Natural killer cell treated with Interleukin-12 subunit alpha and Interleukin-12 subunit beta and Interleukin-15 and Interleukin-18, amount 100 ng/mL, for 72 hours (primary cell): ENCODE results near the gene KNL1. TPM values are rescaled to one million over a fixed set of nuclear protein-coding genes. Genes with fewer than 3 reads are reported as not detected.

Experiments
- ATAC-seq, 2 donors: fragments of 150-1000 bp; cut with Tn5 transposase in 1 of 2; sonication (Bioruptor Pico), chemical (Tn5 transposase) in 1 of 2; 2 replicates each; pipeline ENCODE4 v1.10.0; 2021
- DNase-seq: peaks from one replicate; pipeline ENCODE4 v3.0.0; 2022; ENCODE audit warnings: low spot score
- H3K27ac Mint-ChIP-seq, 2 donors: 1 replicate in 1 of 2; 2 replicates in 1 of 2; pipeline ENCODE4 v1.8.0; 2022; ENCODE audit warnings: mixed read lengths in 2 of 2, mild to moderate bottlenecking in 1 of 2, moderate library complexity in 1 of 2
- H3K27me3 Mint-ChIP-seq, 2 donors: 1 replicate in 1 of 2; 2 replicates in 1 of 2; pipeline ENCODE4 v1.8.0; 2022; ENCODE audit warnings: mixed read lengths in 2 of 2
- H3K36me3 Mint-ChIP-seq: one replicate; pipeline ENCODE4 v1.8.0; 2022; ENCODE audit warnings: mixed read lengths
- H3K4me1 Mint-ChIP-seq, 2 donors: 1 replicate in 1 of 2; 2 replicates in 1 of 2; pipeline ENCODE4 v1.8.0; 2022; ENCODE audit warnings: low read depth in 2 of 2, mixed read lengths in 2 of 2, mild to moderate bottlenecking in 1 of 2
- H3K4me3 Mint-ChIP-seq: one replicate; pipeline ENCODE4 v1.8.0; 2022; ENCODE audit warnings: mixed read lengths
- H3K9me3 Mint-ChIP-seq: 2 replicates; pipeline ENCODE4 v1.8.0; 2022; ENCODE audit warnings: mixed read lengths
- total RNA-seq, 2 donors: library from RNA; stranded (reverse); gene quantifications; one replicate each; pipeline ENCODE4 v1.2.3, GENCODE V29; 2022

Gene KNL1
- total RNA-seq, 2 donors from 2014 or later = 20.1 to 48.6 TPM

DNA sequence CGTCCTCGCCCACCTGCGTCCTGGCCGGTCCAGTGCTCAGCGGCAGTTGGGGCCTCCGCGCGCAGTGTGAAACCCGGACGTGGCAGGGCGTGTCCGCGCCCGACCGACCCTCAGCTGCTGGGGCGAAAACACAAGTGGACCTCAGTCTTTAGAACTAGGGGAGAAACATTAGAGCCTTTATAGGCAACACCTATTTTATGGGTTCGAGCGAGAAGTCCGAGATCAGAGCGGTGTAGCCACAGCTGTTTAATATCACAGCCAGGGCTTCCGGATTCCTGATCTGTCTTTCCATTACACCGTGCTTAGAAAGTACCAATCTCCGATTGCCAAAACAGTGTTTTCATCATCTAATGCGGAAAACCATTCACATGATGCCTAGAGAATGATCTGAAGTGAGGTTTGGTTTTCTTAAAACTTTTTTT lies 101.4 kb downstream of the KNL1 start:
- Mint-ChIP-seq H3K27me3 (no peaks in the 10 kb centered on the region), H3K4me3 (peak overlapping the region; percentile 100), H3K9me3 (no peaks in the 10 kb centered on the region), H3K27ac (peak overlapping the region; percentile 99), H3K36me3 (peaks cover 5% of the 10 kb centered on the region), H3K4me1 (peaks cover 19 to 20% of the 10 kb centered on the region in 2 donors)
- DNase-seq (no peak), ATAC-seq (peak; percentile 43 to 55)

DNA sequence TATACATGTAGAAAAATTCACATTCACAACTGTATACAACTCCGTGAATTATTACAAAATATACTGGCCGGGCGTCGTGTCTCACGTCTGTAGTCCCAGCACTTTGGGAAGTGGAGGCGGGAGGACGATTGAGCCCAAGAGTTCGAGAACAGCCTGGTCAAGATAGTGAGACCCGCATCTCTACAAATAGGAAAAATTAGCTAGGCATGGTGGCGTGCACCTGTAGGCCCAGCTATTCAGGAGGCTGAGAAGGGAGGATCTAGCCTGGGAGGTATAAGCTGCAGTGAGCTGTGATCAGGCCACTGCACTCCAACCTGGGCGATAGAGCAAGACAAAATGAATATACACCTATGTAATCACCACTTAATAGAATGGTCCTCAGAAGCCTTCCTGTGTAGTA lies 102.2 kb downstream of the KNL1 start:
- H3K27ac Mint-ChIP-seq = no peak overlapping the region
- H3K4me3 Mint-ChIP-seq = peak overlapping the region; percentile 100
- peaks cover 19 to 20% of the 10 kb centered on the region in 2 donors for H3K4me1 Mint-ChIP-seq
- peaks cover 5% of the 10 kb centered on the region for H3K36me3 Mint-ChIP-seq
- ATAC-seq = no peak
- H3K27me3 Mint-ChIP-seq = no peaks in the 10 kb centered on the region
- no peaks in the 10 kb centered on the region for H3K9me3 Mint-ChIP-seq
- DNase-seq = no peak

DNA sequence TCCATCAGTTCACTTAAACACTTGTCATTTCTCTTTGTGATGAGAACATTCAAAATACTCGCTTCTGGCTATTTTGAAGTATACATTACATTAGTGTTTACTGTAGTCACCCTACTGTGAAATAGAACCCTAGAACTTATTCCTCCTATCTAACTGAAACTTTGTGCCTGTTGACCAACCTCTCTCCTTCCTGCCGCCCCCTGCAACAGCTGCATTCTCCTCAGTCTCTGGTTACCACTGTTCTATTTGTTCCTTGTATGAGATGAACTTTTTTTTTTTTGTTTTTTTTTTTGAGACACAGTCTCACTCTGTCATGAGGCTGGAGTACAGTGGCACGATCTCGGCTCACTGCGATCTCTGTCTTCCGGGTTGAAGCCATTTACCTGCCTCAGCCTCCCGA lies 103.9 kb downstream of the KNL1 start:
- H3K4me3 Mint-ChIP-seq = peak overlapping the region; percentile 1
- ATAC-seq (no peak), DNase-seq (no peak)
- H3K9me3 Mint-ChIP-seq = no peaks in the 10 kb centered on the region
- H3K36me3 Mint-ChIP-seq = peaks cover 5% of the 10 kb centered on the region
- peaks cover 20 to 21% of the 10 kb centered on the region in 2 donors for H3K4me1 Mint-ChIP-seq
- H3K27ac Mint-ChIP-seq = no peak overlapping the region
- no peaks in the 10 kb centered on the region for H3K27me3 Mint-ChIP-seq

DNA sequence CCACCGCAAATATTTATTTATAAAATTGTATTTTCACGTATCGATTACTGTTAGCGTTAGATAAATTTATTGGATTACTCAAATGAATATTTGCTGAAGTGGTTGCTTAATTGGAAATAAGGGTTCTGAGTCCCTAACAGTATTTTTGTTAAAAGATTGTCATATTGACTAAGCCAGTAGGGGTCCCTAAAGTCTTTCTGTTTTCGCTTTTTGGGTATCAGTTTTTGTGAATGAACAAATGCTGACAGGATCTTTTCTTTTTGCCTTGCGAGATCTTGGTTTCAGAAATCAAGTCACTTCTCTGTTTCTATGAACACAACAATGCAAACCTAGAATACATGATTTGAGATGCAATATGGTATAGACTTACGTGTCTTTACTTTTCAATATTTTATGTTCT lies 108.0 kb downstream of the KNL1 start:
- ATAC-seq = no peak
- peaks cover 0 to 6% of the 10 kb centered on the region in 2 donors for H3K4me1 Mint-ChIP-seq
- no peaks in the 10 kb centered on the region for H3K9me3 Mint-ChIP-seq
- H3K4me3 Mint-ChIP-seq = no peak overlapping the region
- no peak for DNase-seq
- no peaks in the 10 kb centered on the region for H3K36me3 Mint-ChIP-seq
- H3K27ac Mint-ChIP-seq = no peak overlapping the region
- H3K27me3 Mint-ChIP-seq = no peaks in the 10 kb centered on the region

DNA sequence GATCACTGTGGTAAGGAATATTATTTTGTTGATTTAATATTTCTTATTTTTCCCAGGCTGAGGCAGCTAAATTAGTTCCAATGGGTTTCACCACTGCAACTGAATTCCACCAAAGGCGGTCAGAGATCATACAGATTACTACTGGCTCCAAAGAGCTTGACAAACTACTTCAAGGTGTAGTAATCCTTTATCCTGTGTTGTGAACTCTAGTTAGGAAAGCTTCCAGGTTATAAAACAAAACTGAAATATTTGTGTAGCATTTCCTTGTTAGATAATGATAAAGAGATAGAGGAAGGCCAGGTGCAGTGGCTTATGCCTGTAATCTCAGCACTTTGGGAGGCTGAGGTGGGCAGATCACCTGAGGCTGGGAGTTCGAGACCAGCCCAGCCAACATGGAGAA lies 112.1 kb downstream of the KNL1 start:
- Mint-ChIP-seq H3K27me3 (no peaks in the 10 kb centered on the region), H3K4me1 (peaks cover 0 to 2% of the 10 kb centered on the region in 2 donors), H3K27ac (no peak overlapping the region), H3K9me3 (no peaks in the 10 kb centered on the region), H3K36me3 (peaks cover 8% of the 10 kb centered on the region), H3K4me3 (no peak overlapping the region)
- no peak for DNase-seq
- ATAC-seq = no peak

Other genes starting within 250 kb of the KNL1 start
- gene PHGR1, start 243.2 kb upstream of the KNL1 start, total RNA-seq = not detected
- gene DISP2, start 236.0 kb upstream of the KNL1 start, total RNA-seq = under 1 TPM; 0.25 to 1.00 TPM
- 10 to 100 TPM; 32.4 to 75.1 TPM for gene KNSTRN, start 211.5 kb upstream of the KNL1 start, total RNA-seq
- 100 to 1,000 TPM in 1 of 2 donors, 10 to 100 TPM in 1; 63.3 to 111 TPM for gene IVD, start 188.5 kb upstream of the KNL1 start, total RNA-seq
- gene BAHD1, start 153.3 kb upstream of the KNL1 start, total RNA-seq = 10 to 100 TPM; 27.9 to 29.2 TPM
- gene CHST14, start 123.3 kb upstream of the KNL1 start, total RNA-seq = 10 to 100 TPM in 1 of 2 donors, 1 to 10 TPM in 1; 9.1 to 14.7 TPM
- gene CCDC32, start 29.2 kb upstream of the KNL1 start, total RNA-seq = 10 to 100 TPM; 49.0 to 52.5 TPM
- 10 to 100 TPM; 14.3 to 19.0 TPM for gene RPUSD2, start 24.9 kb upstream of the KNL1 start, total RNA-seq
- gene RAD51, start 100.9 kb downstream of the KNL1 start, total RNA-seq = 10 to 100 TPM; 36.2 to 59.6 TPM
- gene RMDN3, start 161.0 kb downstream of the KNL1 start, total RNA-seq = 10 to 100 TPM; 35.9 to 72.6 TPM
- gene GCHFR, start 169.8 kb downstream of the KNL1 start, total RNA-seq = 10 to 100 TPM in 1 of 2 donors, 1 to 10 TPM in 1; 9.1 to 14.4 TPM
- gene C15orf62, start 175.7 kb downstream of the KNL1 start, total RNA-seq = under 1 TPM; 0.12 to 0.22 TPM
- gene ZFYVE19, start 212.8 kb downstream of the KNL1 start, total RNA-seq = 10 to 100 TPM; 17.2 to 39.1 TPM
- 10 to 100 TPM; 40.4 to 62.6 TPM for gene DNAJC17, start 213.2 kb downstream of the KNL1 start, total RNA-seq
- gene PPP1R14D, start 234.5 kb downstream of the KNL1 start, total RNA-seq = not detected
- 1 to 10 TPM; 1.0 to 1.5 TPM for gene SPINT1, start 249.8 kb downstream of the KNL1 start, total RNA-seq